Stimulated activated CD4-positive, alpha-beta T cell treated with anti-CD3 and anti-CD28 coated beads, Interleukin-12 subunit alpha, Interleukin-12 subunit beta, amount 100 ng/mL, for 24 hours (primary cell): ENCODE measurements around the gene LGALS13.

Source experiments
- DNase-seq, 2 experiments: peaks; one replicate each; pipeline ENCODE4 v3.0.0-alpha.2; 2020; ENCODE audit warnings: low read depth in 2 of 2

LGALS13 gene

DNA sequence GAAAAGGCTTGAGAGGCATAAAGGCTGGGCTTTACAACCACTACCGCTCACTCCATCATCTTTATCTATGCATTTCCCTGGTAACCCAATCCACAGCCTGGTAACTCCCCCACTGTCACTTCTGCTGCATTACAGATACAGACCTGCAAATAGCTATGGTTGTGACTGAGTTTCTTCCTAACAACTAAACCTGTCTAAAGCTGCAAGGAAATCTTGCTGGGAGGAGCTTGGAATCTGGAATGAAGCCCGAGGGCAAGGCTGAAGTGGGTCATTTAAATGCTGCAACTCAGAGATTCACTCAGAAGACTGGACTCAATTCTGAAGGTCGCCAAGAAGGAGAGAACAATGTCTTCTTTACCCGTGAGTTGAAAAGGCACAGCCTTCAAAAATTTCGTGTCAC, at the start of gene LGALS13:
Gene LGALS13, plus strand, starts transcription at position 301 of the 400 bp plus-strand sequence. Its CDS starts 45 bp downstream, at position 346.
- no peak for DNase-seq

GRCh38 chr19:39553082-39553652, 49.2 kb upstream of the LGALS13 start:
- DNase-seq = no peak

- no peak for DNase-seq
These were observed 47.5 kb upstream of the LGALS13 start for GRCh38 chr19:39554701-39555311.

DNA sequence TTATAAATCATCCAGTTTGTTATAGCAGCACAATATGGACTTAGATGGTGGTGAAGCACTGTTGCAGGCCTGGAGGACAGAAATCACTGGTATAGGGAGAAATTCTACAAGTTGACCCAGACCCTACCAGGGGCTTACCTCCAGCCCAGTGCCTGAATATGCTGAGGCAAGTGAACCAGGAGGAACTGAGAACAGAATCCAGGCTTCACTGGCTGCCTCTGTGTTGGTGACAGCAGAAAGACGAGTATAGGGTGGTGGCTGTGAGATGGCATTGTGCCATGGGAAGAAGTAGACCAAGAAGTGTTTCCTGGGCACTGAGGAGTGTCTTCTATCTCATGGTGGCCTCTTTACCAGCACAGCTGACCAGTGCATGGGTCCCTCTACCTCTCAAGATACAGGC, 46.4 kb upstream of the LGALS13 start:
- no peak for DNase-seq

- DNase-seq = no peak
These were observed 44.3 kb upstream of the LGALS13 start for GRCh38 chr19:39557811-39558623.

DNA sequence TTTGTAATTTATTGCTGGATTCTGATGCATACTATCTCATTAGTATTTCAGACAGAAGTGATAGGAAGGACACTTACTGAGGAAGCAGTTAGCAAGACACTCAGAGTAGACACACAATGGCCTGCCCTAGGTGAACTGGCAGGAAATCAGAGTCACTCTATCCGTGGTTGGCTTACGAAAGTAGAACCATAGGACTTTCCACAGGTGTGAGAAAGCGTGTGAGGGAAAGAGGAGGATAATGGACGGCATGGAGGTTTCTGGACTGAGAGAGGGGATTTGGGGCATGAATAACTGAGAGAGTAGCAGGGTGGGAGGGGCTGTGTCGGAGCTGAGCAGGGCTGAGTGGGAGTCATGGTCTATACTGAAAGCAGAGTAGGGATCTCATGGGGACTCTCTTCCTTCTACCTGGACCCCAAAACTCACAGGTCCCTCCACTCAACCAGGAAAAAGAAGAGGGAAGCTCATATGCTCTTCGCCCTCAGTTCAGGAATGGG, 43.7 kb upstream of the LGALS13 start:
- DNase-seq = no peak

GRCh38 chr19:39563408-39563807, 38.9 kb upstream of the LGALS13 start:
- DNase-seq = no peak

DNA sequence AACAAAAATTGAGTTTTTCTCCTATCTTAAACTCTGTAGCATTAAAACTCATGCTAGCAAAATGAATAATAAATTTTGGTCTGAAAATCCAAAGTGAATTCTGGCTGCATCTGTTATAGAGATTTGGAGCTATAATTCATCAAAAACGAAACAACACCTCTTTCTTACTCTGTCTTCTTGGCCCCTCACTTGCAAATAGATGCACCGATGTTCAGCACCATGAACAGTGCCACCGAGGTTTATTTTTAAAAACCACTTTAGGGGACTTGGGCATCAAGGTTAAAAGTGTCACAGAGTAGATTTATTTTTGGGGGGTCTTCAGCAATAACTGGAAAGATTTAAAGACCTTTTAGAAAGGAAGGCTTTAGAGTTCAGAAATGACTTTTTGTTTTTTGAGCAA, 36.3 kb upstream of the LGALS13 start:
- no peak for DNase-seq

GRCh38 chr19:39568604-39569003, 33.7 kb upstream of the LGALS13 start:
- no peak for DNase-seq

- no peak for DNase-seq
These were observed 19.9 kb upstream of the LGALS13 start for GRCh38 chr19:39582442-39582841.

GRCh38 chr19:39582891-39583625, 19.3 kb upstream of the LGALS13 start:
- DNase-seq = no peak

DNA sequence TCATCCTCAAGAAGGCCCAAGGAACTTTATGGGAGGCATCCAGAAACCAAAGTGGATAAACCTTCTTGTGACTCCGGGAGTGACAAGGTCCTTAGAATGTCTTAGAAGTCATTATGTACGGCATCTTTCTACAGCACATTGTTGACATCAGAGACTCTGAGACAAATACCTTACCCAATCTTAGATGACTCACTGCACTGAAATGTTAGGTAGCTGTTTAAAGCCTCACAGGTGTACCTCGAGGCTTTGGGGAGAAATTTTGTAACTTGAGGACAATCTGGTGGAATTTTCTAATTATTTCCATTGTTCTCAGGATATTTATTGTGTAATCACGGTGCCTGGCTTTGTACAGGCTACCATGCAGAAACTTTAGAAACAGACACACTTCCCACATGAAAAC, 14.8 kb upstream of the LGALS13 start:
- no peak for DNase-seq

DNA sequence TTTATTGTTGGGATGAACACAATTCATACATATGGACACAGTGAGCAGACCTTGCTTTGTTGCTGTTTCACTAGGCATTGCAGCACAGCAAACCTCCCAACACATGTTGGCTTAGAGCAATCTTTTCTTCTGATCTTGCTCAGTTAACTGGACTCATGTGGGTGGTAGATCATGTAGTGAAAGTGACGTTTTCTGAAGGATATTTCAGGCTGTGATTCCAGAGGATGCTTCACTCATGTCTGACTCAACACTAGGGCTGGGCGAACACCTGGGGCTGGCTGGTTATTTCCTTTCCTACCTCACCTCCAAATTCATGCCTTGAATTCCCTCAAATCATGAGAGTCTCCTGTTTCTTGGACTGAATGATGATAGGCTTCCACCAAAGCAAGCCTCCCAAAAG, 14.3 kb upstream of the LGALS13 start:
- no peak for DNase-seq

DNA sequence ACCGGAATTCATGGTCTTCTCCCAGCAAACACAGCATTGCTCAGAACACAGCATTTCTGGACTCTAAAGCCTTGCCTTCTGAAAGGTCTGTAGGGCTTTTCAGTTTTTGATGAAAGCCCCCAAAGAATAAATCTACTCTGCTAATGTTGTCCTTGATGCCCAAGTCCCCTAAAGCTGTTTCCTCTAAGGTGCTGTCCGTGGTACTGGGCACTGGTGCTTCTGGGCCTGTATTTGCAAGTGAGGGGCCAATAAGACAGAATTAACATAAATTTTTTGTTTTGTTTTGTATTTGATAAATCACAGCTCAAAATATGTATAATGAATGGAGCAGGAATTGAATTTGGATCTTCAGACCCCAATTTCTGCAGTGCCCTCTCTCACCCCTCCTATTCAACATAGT, 12.1 kb upstream of the LGALS13 start:
- no peak for DNase-seq

- no peak for DNase-seq
These were observed 9.9 kb upstream of the LGALS13 start for GRCh38 chr19:39592381-39592780.

DNA sequence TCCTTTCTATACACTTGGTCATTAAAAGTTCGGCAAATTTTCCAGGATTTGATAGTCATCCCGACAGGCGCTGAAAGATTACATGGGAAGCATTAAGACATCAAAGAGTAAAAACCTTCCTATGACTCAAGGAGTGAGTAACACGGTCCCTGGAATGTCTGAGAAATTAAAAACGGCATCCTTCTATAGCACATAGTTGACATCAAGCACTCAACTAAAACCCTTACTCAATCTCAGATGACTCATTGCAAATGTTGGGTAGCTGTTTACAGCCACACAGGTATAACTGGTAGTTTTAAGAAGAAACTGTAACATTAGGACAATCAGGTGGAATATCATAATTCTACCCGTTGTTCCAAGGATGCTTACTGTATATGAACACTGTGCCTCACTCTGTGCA, 6.4 kb upstream of the LGALS13 start:
- no peak for DNase-seq

DNA sequence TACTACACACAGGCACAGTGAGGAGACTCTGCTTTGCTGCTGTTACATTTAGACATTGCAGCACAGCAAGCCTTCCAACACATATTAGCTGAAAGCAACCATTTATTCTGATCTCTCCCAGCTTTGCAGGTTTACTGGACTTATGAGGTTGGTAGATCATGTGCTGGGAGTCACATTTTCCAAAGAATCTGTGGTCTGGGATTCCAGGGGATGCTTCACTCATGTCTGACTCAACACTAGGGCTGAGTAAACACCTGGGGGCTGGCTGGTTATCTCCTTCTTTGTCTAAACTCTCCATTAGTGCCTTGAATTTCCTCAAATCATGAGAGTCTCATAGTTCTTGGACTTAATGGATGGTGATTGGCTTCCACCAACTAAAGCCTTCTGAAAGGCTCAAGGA, 5.4 kb upstream of the LGALS13 start:
- DNase-seq = no peak

DNA sequence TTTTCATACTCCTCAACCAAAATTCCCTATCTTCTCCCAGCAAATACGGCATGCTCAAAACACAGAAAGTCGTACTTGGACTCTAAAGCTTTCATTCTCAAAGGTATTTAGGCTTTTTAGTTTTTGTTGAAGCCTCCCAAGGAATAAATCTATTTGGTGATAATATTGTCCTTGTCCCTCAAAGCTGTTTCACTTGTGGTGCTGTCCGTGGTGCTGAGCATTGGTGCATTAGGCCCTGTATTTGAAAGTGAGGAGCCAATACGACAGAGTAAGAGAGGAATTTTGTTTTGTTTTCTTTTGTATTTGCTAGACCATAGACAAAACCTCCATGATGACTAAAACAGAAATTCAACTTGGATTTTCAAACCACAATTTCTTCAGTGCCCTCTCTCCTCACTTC, 3.2 kb upstream of the LGALS13 start:
- DNase-seq = no peak

DNA sequence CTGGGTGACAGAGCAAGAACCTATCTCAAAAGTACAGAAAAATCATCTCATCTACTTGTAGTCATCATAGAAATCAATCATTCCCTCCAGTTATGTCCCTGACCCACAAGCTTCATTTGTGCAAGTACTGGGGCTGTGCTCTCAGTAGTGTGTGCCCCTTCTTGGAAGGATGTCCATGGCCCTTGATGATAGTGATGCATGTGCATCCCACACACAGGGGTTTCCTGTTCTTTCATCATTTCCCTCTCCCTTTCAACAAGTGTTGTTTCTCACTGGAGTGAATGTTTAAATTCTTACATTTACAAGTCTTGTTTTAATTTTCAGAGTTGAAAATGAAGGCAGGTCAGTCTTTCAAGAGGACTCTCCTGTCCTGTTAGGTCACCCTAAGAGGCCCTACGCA, 1.5 kb downstream of the LGALS13 start:
- DNase-seq = no peak

- DNase-seq = no peak
These were observed 4.7 kb downstream of the LGALS13 start for GRCh38 chr19:39607021-39607420.

- no peak for DNase-seq
These were observed 5.2 kb downstream of the LGALS13 start for GRCh38 chr19:39607561-39607960.

GRCh38 chr19:39613597-39613996, 11.3 kb downstream of the LGALS13 start:
- DNase-seq = no peak
